Hepatocyte (in vitro differentiated cells): ENCODE measurements around the gene C1QTNF7.

ENCODE experiments used
- EZH2phosphoT487 ChIP-seq: fragments of 200-600 bp; sonication (generic); IDR thresholded peaks from one replicate; pipeline ENCODE4 v1.6.1; 2018; ENCODE audit warnings: antibody characterized with exemption, mild to moderate bottlenecking, low read depth, moderate library complexity; ENCODE audit not compliant: unreplicated experiment, severe bottlenecking
- TF ChIP-seq, protein P1 (sequence below): fragments of 200-600 bp; sonication (generic); IDR thresholded peaks from 2 replicates; pipeline ENCODE4 v1.5.1; 2016; ENCODE audit warnings: antibody characterized with exemption, mild to moderate bottlenecking; ENCODE audit not compliant: poor library complexity

DNA sequence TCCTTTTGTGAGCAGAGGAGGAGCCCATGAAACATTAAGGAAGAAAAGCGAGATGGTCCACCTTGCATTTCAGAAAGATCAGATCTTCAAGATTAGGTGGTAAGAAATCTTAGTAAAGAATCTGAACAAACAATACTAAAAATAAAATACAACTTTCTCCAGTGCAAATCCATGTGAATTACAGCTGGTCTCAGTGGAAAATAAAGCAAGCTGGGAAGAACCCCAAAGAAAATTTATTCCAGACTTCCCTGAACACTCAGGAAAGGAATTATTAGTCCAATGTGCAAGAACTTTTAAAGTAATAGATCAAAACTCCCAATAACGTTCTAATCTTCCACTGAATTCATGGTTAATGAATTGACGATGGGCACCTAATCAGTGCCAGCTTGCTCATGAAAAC, 37.3 kb upstream of the C1QTNF7 start:
- TF ChIP-seq, protein P1, sequence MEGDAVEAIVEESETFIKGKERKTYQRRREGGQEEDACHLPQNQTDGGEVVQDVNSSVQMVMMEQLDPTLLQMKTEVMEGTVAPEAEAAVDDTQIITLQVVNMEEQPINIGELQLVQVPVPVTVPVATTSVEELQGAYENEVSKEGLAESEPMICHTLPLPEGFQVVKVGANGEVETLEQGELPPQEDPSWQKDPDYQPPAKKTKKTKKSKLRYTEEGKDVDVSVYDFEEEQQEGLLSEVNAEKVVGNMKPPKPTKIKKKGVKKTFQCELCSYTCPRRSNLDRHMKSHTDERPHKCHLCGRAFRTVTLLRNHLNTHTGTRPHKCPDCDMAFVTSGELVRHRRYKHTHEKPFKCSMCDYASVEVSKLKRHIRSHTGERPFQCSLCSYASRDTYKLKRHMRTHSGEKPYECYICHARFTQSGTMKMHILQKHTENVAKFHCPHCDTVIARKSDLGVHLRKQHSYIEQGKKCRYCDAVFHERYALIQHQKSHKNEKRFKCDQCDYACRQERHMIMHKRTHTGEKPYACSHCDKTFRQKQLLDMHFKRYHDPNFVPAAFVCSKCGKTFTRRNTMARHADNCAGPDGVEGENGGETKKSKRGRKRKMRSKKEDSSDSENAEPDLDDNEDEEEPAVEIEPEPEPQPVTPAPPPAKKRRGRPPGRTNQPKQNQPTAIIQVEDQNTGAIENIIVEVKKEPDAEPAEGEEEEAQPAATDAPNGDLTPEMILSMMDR = no peak
- no peak for TF ChIP-seq EZH2phosphoT487
